ENCODE measurements around the gene MAPK1IP1L. TPM values are rescaled to one million over a fixed set of nuclear protein-coding genes. Genes with fewer than 3 reads are reported as not detected.

The MAPK1IP1L gene
- total RNA-seq, 1 experiment from 2014 or later = 55.3 TPM

Other genes with a start within 250 kb of the MAPK1IP1L start
- gene GCH1, start 148.8 kb upstream of the MAPK1IP1L start, total RNA-seq (2014; rRNA removed; shearing (Covaris generic)) = 4.0 and 7.5 TPM in 2 replicates
- gene WDHD1, start 24.5 kb upstream of the MAPK1IP1L start, total RNA-seq (2014; rRNA removed; shearing (Covaris generic)) = 14.8 and 16.3 TPM in 2 replicates
- gene SOCS4, start 24.4 kb upstream of the MAPK1IP1L start, total RNA-seq (2014; rRNA removed; shearing (Covaris generic)) = 12.0 and 15.2 TPM in 2 replicates
- 53.8 and 69.3 TPM in 2 replicates for gene LGALS3, start 77.6 kb downstream of the MAPK1IP1L start, total RNA-seq (2014; rRNA removed; shearing (Covaris generic))
- gene DLGAP5, start 139.9 kb downstream of the MAPK1IP1L start, total RNA-seq (2014; rRNA removed; shearing (Covaris generic)) = 42.8 and 53.6 TPM in 2 replicates
- gene FBXO34, start 219.8 kb downstream of the MAPK1IP1L start, total RNA-seq (2014; rRNA removed; shearing (Covaris generic)) = 16.0 and 19.4 TPM in 2 replicates

All from HT1080 (cell line).